ENCODE data around the gene CPS1.

The CPS1 gene

DNA sequence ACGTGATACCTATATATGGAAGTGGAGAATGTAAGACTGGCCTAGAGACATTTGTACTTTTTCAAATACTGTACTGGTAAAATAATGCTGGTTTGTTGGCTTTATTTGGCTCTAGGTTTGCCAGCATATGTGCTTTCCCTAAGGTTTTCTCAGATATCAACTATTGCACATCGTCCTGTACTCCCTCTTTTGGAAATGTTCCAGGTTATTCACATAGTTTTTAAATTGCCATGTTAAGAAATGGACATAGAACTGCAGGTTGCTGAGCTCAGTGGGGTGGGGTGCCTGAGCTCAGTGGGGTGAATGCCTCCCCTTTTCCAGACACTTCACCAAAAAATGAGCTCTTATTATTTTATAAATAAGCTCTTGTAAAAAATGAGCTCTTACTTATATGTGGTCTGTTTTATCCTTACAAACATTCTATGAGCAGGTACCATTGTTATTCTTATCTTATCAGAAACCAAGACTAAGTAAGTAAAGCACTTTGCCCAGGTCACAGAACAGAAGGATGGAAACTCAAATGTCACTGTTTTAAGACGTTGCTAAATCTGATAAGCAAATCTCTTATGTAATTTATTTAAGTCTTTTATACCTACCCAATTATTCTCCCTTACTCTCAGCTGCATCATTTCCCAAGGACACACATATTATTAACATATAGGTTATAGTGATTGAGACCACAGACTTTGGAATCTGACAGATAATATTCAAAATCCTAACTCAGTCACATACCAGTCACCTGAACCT, 99.0 kb downstream of the CPS1 start:
- no peak for DNase-seq (ENCODE audit: low read depth, low spot score)
- H3K9ac ChIP-seq (ENCODE audit: insufficient read length) = no peak overlapping the region
- no peak overlapping the region for H3K27ac ChIP-seq
- no peaks in the 10 kb centered on the region for H3K36me3 ChIP-seq (ENCODE audit: insufficient read depth, low read length)
- H3K4me3 ChIP-seq = no peak overlapping the region
- H3K9me3 ChIP-seq (ENCODE audit: low read depth, low read length) = no peaks in the 10 kb centered on the region; the same call in 1 of the 2 replicates
- no peak for TF ChIP-seq FOXP2 (optimal IDR thresholded peaks at IDR 0.05; ENCODE audit: control extremely low read depth, extremely low read length, insufficient read depth)

DNA sequence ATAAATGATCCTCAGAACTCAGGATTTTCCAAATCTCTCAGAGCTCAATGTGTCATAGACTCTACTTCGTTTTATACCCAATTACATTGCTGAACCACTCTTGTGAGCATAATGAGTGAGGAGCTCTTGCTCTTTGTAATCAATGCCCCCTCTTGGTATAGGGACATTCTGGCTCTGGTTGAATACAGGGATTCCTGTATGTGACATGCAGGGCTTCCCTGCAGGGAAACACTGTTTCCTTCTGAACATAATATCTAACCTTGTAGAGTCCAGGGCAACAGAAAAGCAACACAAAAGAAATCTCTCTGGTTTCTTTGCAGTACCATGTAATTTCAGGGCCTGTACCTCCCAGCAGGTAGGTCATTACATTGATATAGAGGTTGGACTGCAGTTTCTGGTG, 101.5 kb downstream of the CPS1 start:
- Histone ChIP-seq H3K9me3 (ENCODE audit: low read depth, low read length) (peaks cover 3% of the 10 kb centered on the region; the same call in 1 of the 2 replicates), H3K9ac (ENCODE audit: insufficient read length) (no peak overlapping the region), H3K27ac (no peak overlapping the region), H3K4me3 (no peak overlapping the region), H3K36me3 (ENCODE audit: insufficient read depth, low read length) (no peaks in the 10 kb centered on the region)
- no peak for DNase-seq (ENCODE audit: low read depth, low spot score)
- TF ChIP-seq POLR2AphosphoS5 (IDR thresholded peaks at IDR 0.05; ENCODE audit: borderline replicate concordance, low read depth, low read length) = no peak
- no peak for TF ChIP-seq FOXP2 (optimal IDR thresholded peaks at IDR 0.05; ENCODE audit: control extremely low read depth, extremely low read length, insufficient read depth)
- no peak for TF ChIP-seq EZH2 (IDR thresholded peaks at IDR 0.05)

DNA sequence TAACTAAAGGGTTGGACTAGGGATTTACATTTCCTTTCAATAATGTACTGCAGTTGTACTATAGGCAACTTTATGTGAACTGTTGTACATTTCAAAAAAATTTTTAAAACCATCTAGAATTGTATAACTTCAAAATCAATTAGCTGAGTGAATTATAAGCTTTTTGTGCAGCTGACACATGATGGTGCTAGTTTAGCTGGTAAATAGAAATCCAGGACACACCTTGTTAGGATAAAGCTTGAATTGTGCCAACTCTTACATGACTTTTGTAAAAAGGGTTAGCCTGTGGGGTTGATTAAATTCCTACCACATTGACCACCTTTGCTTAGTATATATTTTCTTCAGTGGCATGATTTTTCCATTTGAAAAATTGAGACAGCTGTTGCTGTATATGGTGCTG, 104.4 kb downstream of the CPS1 start:
- Histone ChIP-seq H3K9me3 (ENCODE audit: low read depth, low read length) (peaks cover 3% of the 10 kb centered on the region; the same call in 1 of the 2 replicates), H3K27ac (no peak overlapping the region), H3K9ac (ENCODE audit: insufficient read length) (no peak overlapping the region), H3K4me3 (no peak overlapping the region), H3K36me3 (ENCODE audit: insufficient read depth, low read length) (no peaks in the 10 kb centered on the region)
- no peak for DNase-seq (ENCODE audit: low read depth, low spot score)
- no peak for TF ChIP-seq POLR2AphosphoS5 (IDR thresholded peaks at IDR 0.05; ENCODE audit: borderline replicate concordance, low read depth, low read length)
- TF ChIP-seq FOXP2 (optimal IDR thresholded peaks at IDR 0.05; ENCODE audit: control extremely low read depth, extremely low read length, insufficient read depth) = no peak
- TF ChIP-seq EZH2 (IDR thresholded peaks at IDR 0.05) = no peak

DNA sequence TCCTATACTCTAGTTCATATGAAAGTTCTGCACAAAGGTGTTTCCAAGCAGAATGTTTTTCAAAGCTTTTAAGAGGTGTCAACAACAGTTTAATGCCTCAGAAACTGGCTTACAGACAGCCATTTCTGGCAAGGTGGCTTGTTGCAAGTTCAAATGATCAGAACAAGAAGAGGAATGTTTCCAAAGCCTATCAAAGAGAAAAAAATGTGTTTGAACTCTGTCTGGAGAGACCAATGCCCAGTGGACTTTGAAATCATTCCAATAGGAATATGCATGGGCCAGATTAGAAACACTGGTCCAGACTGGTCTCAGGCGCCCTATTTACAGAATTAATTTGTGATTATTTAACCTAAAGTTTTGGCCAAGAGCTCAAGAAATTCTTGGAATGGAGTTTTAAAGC, 106.2 kb downstream of the CPS1 start:
- Histone ChIP-seq H3K27ac (no peak overlapping the region), H3K9me3 (ENCODE audit: low read depth, low read length) (peaks cover 3% of the 10 kb centered on the region; the same call in 1 of the 2 replicates), H3K36me3 (ENCODE audit: insufficient read depth, low read length) (no peaks in the 10 kb centered on the region), H3K9ac (ENCODE audit: insufficient read length) (no peak overlapping the region), H3K4me3 (no peak overlapping the region)
- TF ChIP-seq EZH2 (IDR thresholded peaks at IDR 0.05) (no peak), FOXP2 (optimal IDR thresholded peaks at IDR 0.05; ENCODE audit: control extremely low read depth, extremely low read length, insufficient read depth) (no peak), POLR2AphosphoS5 (IDR thresholded peaks at IDR 0.05; ENCODE audit: borderline replicate concordance, low read depth, low read length) (no peak)
- DNase-seq (ENCODE audit: low read depth, low spot score) = no peak

DNA sequence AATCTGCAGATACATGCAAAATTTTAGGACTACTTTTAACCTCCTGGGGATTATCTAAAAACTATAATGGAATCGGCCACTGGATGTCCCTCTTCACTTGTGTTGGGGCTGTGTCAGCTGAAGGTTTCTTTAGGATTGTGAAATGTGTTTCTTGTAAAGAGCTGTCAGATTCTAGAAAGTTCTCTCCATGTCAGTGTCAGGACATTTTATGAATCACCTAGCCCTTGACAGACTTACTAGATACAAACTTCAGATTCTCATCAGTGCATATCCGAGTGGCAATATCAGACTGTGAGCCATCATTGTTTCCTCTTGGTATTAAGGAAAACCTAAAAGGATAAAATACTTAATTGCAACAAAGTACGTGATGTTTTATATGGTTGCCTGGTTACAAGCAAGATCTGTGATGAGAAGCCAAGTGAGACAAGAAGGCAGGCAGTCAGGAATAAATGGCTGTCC, 107.3 kb downstream of the CPS1 start:
- peak; percentile 60 for DNase-seq (ENCODE audit: low read depth, low spot score)
- Histone ChIP-seq H3K4me3 (no peak overlapping the region), H3K36me3 (ENCODE audit: insufficient read depth, low read length) (no peaks in the 10 kb centered on the region), H3K27ac (no peak overlapping the region), H3K9me3 (ENCODE audit: low read depth, low read length) (peaks cover 3% of the 10 kb centered on the region; the same call in 1 of the 2 replicates), H3K9ac (ENCODE audit: insufficient read length) (no peak overlapping the region)
- no peak for TF ChIP-seq FOXP2 (optimal IDR thresholded peaks at IDR 0.05; ENCODE audit: control extremely low read depth, extremely low read length, insufficient read depth)
- TF ChIP-seq EZH2 (IDR thresholded peaks at IDR 0.05) = no peak
- no peak for TF ChIP-seq POLR2AphosphoS5 (IDR thresholded peaks at IDR 0.05; ENCODE audit: borderline replicate concordance, low read depth, low read length)

DNA sequence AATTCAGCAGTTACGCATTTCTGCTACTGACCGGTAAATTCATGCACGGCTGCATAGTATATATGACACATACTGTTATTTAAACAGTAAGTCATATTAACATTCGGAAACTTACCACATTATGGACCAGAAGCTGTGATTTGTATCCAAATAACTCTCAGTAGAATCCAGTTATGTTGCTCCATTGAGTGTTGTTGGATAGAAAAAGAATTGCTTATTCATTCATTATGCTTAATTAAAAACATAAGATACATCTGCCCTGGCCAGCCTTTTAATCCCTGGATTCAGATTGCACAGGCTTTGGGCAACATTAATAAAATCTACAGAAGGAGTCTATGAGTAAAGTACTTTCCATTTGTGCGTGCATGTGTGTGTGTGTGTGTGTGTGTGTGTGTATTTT, 111.3 kb downstream of the CPS1 start:
- Histone ChIP-seq H3K36me3 (ENCODE audit: insufficient read depth, low read length) (no peaks in the 10 kb centered on the region), H3K27ac (no peak overlapping the region), H3K4me3 (no peak overlapping the region), H3K9ac (ENCODE audit: insufficient read length) (no peak overlapping the region), H3K9me3 (ENCODE audit: low read depth, low read length) (no peaks in the 10 kb centered on the region)
- no peak for DNase-seq (ENCODE audit: low read depth, low spot score)
- no peak for TF ChIP-seq FOXP2 (optimal IDR thresholded peaks at IDR 0.05; ENCODE audit: control extremely low read depth, extremely low read length, insufficient read depth)
- no peak for TF ChIP-seq EZH2 (IDR thresholded peaks at IDR 0.05)
- TF ChIP-seq POLR2AphosphoS5 (IDR thresholded peaks at IDR 0.05; ENCODE audit: borderline replicate concordance, low read depth, low read length) = no peak

DNA sequence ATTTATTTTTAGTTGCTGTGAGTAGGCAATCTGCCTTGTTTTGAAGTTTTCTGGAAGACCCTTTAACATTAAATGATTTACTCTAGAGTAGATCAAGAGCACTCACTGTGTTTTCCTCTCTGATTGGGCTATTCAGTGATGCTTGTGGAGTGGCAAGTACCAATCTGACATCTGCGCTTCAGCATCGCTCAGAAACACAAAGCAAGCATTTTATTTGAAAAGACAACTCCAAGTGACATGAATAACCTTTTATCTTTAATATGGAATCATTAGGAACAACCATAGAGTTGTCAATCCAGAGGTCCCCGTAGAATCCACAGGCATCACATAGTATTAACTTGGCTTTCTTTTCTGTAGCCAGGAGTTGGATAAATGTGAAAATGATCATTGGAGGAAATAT, 114.7 kb downstream of the CPS1 start:
- no peak for TF ChIP-seq POLR2AphosphoS5 (IDR thresholded peaks at IDR 0.05; ENCODE audit: borderline replicate concordance, low read depth, low read length)
- TF ChIP-seq EZH2 (IDR thresholded peaks at IDR 0.05) = no peak
- no peak for TF ChIP-seq FOXP2 (optimal IDR thresholded peaks at IDR 0.05; ENCODE audit: control extremely low read depth, extremely low read length, insufficient read depth)
- Histone ChIP-seq H3K36me3 (ENCODE audit: insufficient read depth, low read length) (no peaks in the 10 kb centered on the region), H3K9me3 (ENCODE audit: low read depth, low read length) (no peaks in the 10 kb centered on the region), H3K9ac (ENCODE audit: insufficient read length) (no peak overlapping the region), H3K27ac (no peak overlapping the region), H3K4me3 (no peak overlapping the region)
- DNase-seq (ENCODE audit: low read depth, low spot score) = no peak

DNA sequence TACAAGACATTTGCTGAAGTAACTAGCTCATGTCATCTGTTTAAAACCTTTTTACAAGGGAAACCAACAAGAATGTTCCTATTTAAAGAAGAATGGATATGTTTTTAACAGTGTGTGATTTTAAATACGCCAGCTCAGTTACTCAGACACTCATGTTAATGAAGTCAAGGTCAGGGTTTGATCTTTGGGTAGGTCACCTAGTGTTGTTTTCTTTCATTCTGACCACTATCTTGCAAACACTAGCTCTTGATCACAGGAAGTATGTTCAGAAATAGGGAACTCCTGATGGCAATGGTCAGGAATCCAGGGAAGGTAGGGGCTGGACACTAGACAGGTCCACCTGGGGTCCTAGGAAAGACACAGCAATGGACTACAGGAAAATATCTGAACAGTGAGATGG, 116.7 kb downstream of the CPS1 start:
- no peaks in the 10 kb centered on the region for H3K9me3 ChIP-seq (ENCODE audit: low read depth, low read length)
- H3K27ac ChIP-seq = no peak overlapping the region
- H3K9ac ChIP-seq (ENCODE audit: insufficient read length) = no peak overlapping the region
- H3K36me3 ChIP-seq (ENCODE audit: insufficient read depth, low read length) = no peaks in the 10 kb centered on the region
- DNase-seq (ENCODE audit: low read depth, low spot score) = no peak
- no peak overlapping the region for H3K4me3 ChIP-seq
- TF ChIP-seq POLR2AphosphoS5 (IDR thresholded peaks at IDR 0.05; ENCODE audit: borderline replicate concordance, low read depth, low read length) (no peak), FOXP2 (optimal IDR thresholded peaks at IDR 0.05; ENCODE audit: control extremely low read depth, extremely low read length, insufficient read depth) (no peak), EZH2 (IDR thresholded peaks at IDR 0.05) (no peak)

DNA sequence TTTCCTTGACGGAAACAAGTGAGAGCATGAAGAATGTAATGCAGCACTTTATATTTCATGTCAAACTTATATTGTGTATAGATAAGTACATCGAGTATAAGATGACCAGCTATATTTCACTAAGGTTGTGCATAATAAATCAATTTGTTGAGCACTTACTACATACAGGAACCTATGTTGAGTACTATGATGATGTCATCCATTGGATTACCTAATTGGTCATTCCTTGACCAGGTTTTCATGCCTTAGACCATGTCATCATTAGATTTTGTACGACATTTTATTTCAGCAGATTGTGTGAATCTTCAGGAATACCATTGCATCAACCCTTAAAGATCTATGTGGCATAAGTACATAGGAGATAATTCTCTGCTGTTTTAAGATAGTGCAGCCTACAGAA, 119.7 kb downstream of the CPS1 start:
- Histone ChIP-seq H3K27ac (no peak overlapping the region), H3K4me3 (no peak overlapping the region), H3K9ac (ENCODE audit: insufficient read length) (no peak overlapping the region), H3K36me3 (ENCODE audit: insufficient read depth, low read length) (no peaks in the 10 kb centered on the region), H3K9me3 (ENCODE audit: low read depth, low read length) (no peaks in the 10 kb centered on the region)
- no peak for DNase-seq (ENCODE audit: low read depth, low spot score)
- TF ChIP-seq FOXP2 (optimal IDR thresholded peaks at IDR 0.05; ENCODE audit: control extremely low read depth, extremely low read length, insufficient read depth) (no peak), EZH2 (IDR thresholded peaks at IDR 0.05) (no peak), POLR2AphosphoS5 (IDR thresholded peaks at IDR 0.05; ENCODE audit: borderline replicate concordance, low read depth, low read length) (no peak)

All from SK-N-MC (cell line).